Measurements from ENCODE around the gene LONRF2.

LONRF2 gene

GRCh38 chr2:100244881-100245605 is 77.3 kb downstream of the LONRF2 start:
- DNase-seq, result no peak
- Histone ChIP-seq H3K9me3 (ENCODE audit: control insufficient read depth, low read length) (no peaks in the 10 kb centered on the region), H3K23ac (ENCODE audit: low read length in 2 of 2) (no peak overlapping the region), H3K18ac (ENCODE audit: low read depth in 1 of 2, low read length in 2 of 2) (peak overlapping the region in 1 of 2 experiments; percentile 53), H2BK120ac (ENCODE audit: low read depth, low read length) (no peak overlapping the region), H3K79me1 (replicated peaks; ENCODE audit: low read length, poor library complexity, severe bottlenecking) (no peaks in the 10 kb centered on the region), H4K91ac (ENCODE audit: low read length) (no peak overlapping the region), H3K4ac (ENCODE audit: low read depth in 1 of 2, low read length in 2 of 2) (no peak overlapping the region), H3K9ac (ENCODE audit: low read length) (no peak overlapping the region), H3K14ac (ENCODE audit: low read length in 2 of 2) (no peak overlapping the region), H2AFZ (ENCODE audit: low read depth, low read length) (no peak overlapping the region), H3K36me3 (ENCODE audit: control insufficient read depth in 1 of 2, insufficient read depth in 2 of 2, low read depth in 1 of 2, low read length in 2 of 2) (no peaks in the 10 kb centered on the region), H3K4me1 (ENCODE audit: control insufficient read depth, insufficient read depth, low read depth, low read length) (peaks cover 16% of the 10 kb centered on the region), H3K27me3 (ENCODE audit: control insufficient read depth in 1 of 2, insufficient read depth in 1 of 2, low read length in 2 of 2) (peaks cover 0 to 68% of the 10 kb centered on the region in 2 experiments), H3K27ac (ENCODE audit: low read length, poor library complexity, severe bottlenecking) (no peak overlapping the region), H2BK5ac (ENCODE audit: low read depth, low read length, poor library complexity, severe bottlenecking) (no peak overlapping the region), H2BK12ac (ENCODE audit: low read length in 2 of 2) (no peak overlapping the region), H3K4me3 (ENCODE audit: insufficient read depth in 1 of 2, low read depth in 1 of 2, low read length in 2 of 2) (no peak overlapping the region), H4K8ac (ENCODE audit: low read length) (no peak overlapping the region), H2AK5ac (ENCODE audit: low read length, severe bottlenecking) (peak overlapping the region; percentile 13), H3K4me2 (ENCODE audit: low read length, poor library complexity, severe bottlenecking) (no peak overlapping the region), H2BK15ac (ENCODE audit: low read depth, poor library complexity, severe bottlenecking) (no peak overlapping the region)
- 91% methylated on average over 6 of the region's 6 CpGs for WGBS

GRCh38 chr2:100243631-100244030 is 78.7 kb downstream of the LONRF2 start:
- H3K36me3 ChIP-seq (ENCODE audit: control insufficient read depth in 1 of 2, insufficient read depth in 2 of 2, low read depth in 1 of 2, low read length in 2 of 2), result no peaks in the 10 kb centered on the region
- H2AK5ac ChIP-seq (ENCODE audit: low read length, severe bottlenecking), result no peak overlapping the region
- no peak overlapping the region for H3K4ac ChIP-seq (ENCODE audit: low read depth in 1 of 2, low read length in 2 of 2)
- no peak overlapping the region for H2BK12ac ChIP-seq (ENCODE audit: low read length in 2 of 2)
- no peak overlapping the region for H3K14ac ChIP-seq (ENCODE audit: low read length in 2 of 2)
- DNase-seq, result no peak
- no peak overlapping the region for H3K18ac ChIP-seq (ENCODE audit: low read depth in 1 of 2, low read length in 2 of 2)
- H3K4me2 ChIP-seq (ENCODE audit: low read length, poor library complexity, severe bottlenecking), result no peak overlapping the region
- no peaks in the 10 kb centered on the region for H3K9me3 ChIP-seq (ENCODE audit: control insufficient read depth, low read length)
- H3K4me1 ChIP-seq (ENCODE audit: control insufficient read depth, insufficient read depth, low read depth, low read length), result peaks cover 13% of the 10 kb centered on the region
- no peak overlapping the region for H4K91ac ChIP-seq (ENCODE audit: low read length)
- no peak overlapping the region for H3K27ac ChIP-seq (ENCODE audit: low read length, poor library complexity, severe bottlenecking)
- H3K9ac ChIP-seq (ENCODE audit: low read length), result no peak overlapping the region
- H3K23ac ChIP-seq (ENCODE audit: low read length in 2 of 2), result no peak overlapping the region
- no peak overlapping the region for H2BK120ac ChIP-seq (ENCODE audit: low read depth, low read length)
- H2BK5ac ChIP-seq (ENCODE audit: low read depth, low read length, poor library complexity, severe bottlenecking), result no peak overlapping the region
- H2BK15ac ChIP-seq (ENCODE audit: low read depth, poor library complexity, severe bottlenecking), result no peak overlapping the region
- H2AFZ ChIP-seq (ENCODE audit: low read depth, low read length), result no peak overlapping the region
- peaks cover 0 to 67% of the 10 kb centered on the region in 2 experiments for H3K27me3 ChIP-seq (ENCODE audit: control insufficient read depth in 1 of 2, insufficient read depth in 1 of 2, low read length in 2 of 2)
- 74% methylated on average over 6 of the region's 6 CpGs for WGBS
- no peak overlapping the region for H4K8ac ChIP-seq (ENCODE audit: low read length)
- no peaks in the 10 kb centered on the region for H3K79me1 ChIP-seq (replicated peaks; ENCODE audit: low read length, poor library complexity, severe bottlenecking)
- no peak overlapping the region for H3K4me3 ChIP-seq (ENCODE audit: insufficient read depth in 1 of 2, low read depth in 1 of 2, low read length in 2 of 2)

GRCh38 chr2:100242891-100243619 is 79.2 kb downstream of the LONRF2 start:
- H3K4me1 ChIP-seq (ENCODE audit: control insufficient read depth, insufficient read depth, low read depth, low read length), result peaks cover 13% of the 10 kb centered on the region
- no peak overlapping the region for H3K9ac ChIP-seq (ENCODE audit: low read length)
- no peak overlapping the region for H3K4ac ChIP-seq (ENCODE audit: low read depth in 1 of 2, low read length in 2 of 2)
- H3K79me1 ChIP-seq (replicated peaks; ENCODE audit: low read length, poor library complexity, severe bottlenecking), result no peaks in the 10 kb centered on the region
- peak overlapping the region in 1 of 2 experiments; percentile 59 for H2BK12ac ChIP-seq (ENCODE audit: low read length in 2 of 2)
- no peak overlapping the region for H2AFZ ChIP-seq (ENCODE audit: low read depth, low read length)
- no peak overlapping the region for H3K18ac ChIP-seq (ENCODE audit: low read depth in 1 of 2, low read length in 2 of 2)
- no peak overlapping the region for H4K91ac ChIP-seq (ENCODE audit: low read length)
- no peak overlapping the region for H3K4me2 ChIP-seq (ENCODE audit: low read length, poor library complexity, severe bottlenecking)
- no peak overlapping the region for H3K27ac ChIP-seq (ENCODE audit: low read length, poor library complexity, severe bottlenecking)
- H2BK5ac ChIP-seq (ENCODE audit: low read depth, low read length, poor library complexity, severe bottlenecking), result no peak overlapping the region
- H2BK15ac ChIP-seq (ENCODE audit: low read depth, poor library complexity, severe bottlenecking), result peak overlapping the region; percentile 31
- no peak overlapping the region for H4K8ac ChIP-seq (ENCODE audit: low read length)
- no peak overlapping the region for H3K14ac ChIP-seq (ENCODE audit: low read length in 2 of 2)
- H3K9me3 ChIP-seq (ENCODE audit: control insufficient read depth, low read length), result no peaks in the 10 kb centered on the region
- no peak overlapping the region for H3K4me3 ChIP-seq (ENCODE audit: insufficient read depth in 1 of 2, low read depth in 1 of 2, low read length in 2 of 2)
- WGBS, result 44% methylated on average over 6 of the region's 6 CpGs
- no peak overlapping the region for H2BK120ac ChIP-seq (ENCODE audit: low read depth, low read length)
- H3K27me3 ChIP-seq (ENCODE audit: control insufficient read depth in 1 of 2, insufficient read depth in 1 of 2, low read length in 2 of 2), result peaks cover 0 to 65% of the 10 kb centered on the region in 2 experiments
- peak; percentile 75 for DNase-seq
- no peaks in the 10 kb centered on the region for H3K36me3 ChIP-seq (ENCODE audit: control insufficient read depth in 1 of 2, insufficient read depth in 2 of 2, low read depth in 1 of 2, low read length in 2 of 2)
- no peak overlapping the region for H3K23ac ChIP-seq (ENCODE audit: low read length in 2 of 2)
- H2AK5ac ChIP-seq (ENCODE audit: low read length, severe bottlenecking), result peak overlapping the region; percentile 46

GRCh38 chr2:100242476-100242875 is 79.8 kb downstream of the LONRF2 start:
- H3K18ac ChIP-seq (ENCODE audit: low read depth in 1 of 2, low read length in 2 of 2), result no peak overlapping the region
- no peaks in the 10 kb centered on the region for H3K36me3 ChIP-seq (ENCODE audit: control insufficient read depth in 1 of 2, insufficient read depth in 2 of 2, low read depth in 1 of 2, low read length in 2 of 2)
- H4K91ac ChIP-seq (ENCODE audit: low read length), result peak overlapping the region; percentile 52
- H2BK12ac ChIP-seq (ENCODE audit: low read length in 2 of 2), result peak overlapping the region in 1 of 2 experiments; percentile 26
- WGBS, result 75% methylated on average over 11 of the region's 11 CpGs
- no peak overlapping the region for H2BK15ac ChIP-seq (ENCODE audit: low read depth, poor library complexity, severe bottlenecking)
- H4K8ac ChIP-seq (ENCODE audit: low read length), result no peak overlapping the region
- H2BK120ac ChIP-seq (ENCODE audit: low read depth, low read length), result no peak overlapping the region
- H3K14ac ChIP-seq (ENCODE audit: low read length in 2 of 2), result no peak overlapping the region
- H3K79me1 ChIP-seq (replicated peaks; ENCODE audit: low read length, poor library complexity, severe bottlenecking), result no peaks in the 10 kb centered on the region
- H2AK5ac ChIP-seq (ENCODE audit: low read length, severe bottlenecking), result no peak overlapping the region
- H3K4ac ChIP-seq (ENCODE audit: low read depth in 1 of 2, low read length in 2 of 2), result no peak overlapping the region
- H2AFZ ChIP-seq (ENCODE audit: low read depth, low read length), result no peak overlapping the region
- no peak overlapping the region for H3K4me2 ChIP-seq (ENCODE audit: low read length, poor library complexity, severe bottlenecking)
- no peaks in the 10 kb centered on the region for H3K9me3 ChIP-seq (ENCODE audit: control insufficient read depth, low read length)
- no peak overlapping the region for H2BK5ac ChIP-seq (ENCODE audit: low read depth, low read length, poor library complexity, severe bottlenecking)
- H3K27me3 ChIP-seq (ENCODE audit: control insufficient read depth in 1 of 2, insufficient read depth in 1 of 2, low read length in 2 of 2), result peaks cover 0 to 60% of the 10 kb centered on the region in 2 experiments
- no peak overlapping the region for H3K23ac ChIP-seq (ENCODE audit: low read length in 2 of 2)
- no peak overlapping the region for H3K4me3 ChIP-seq (ENCODE audit: insufficient read depth in 1 of 2, low read depth in 1 of 2, low read length in 2 of 2)
- peaks cover 16% of the 10 kb centered on the region for H3K4me1 ChIP-seq (ENCODE audit: control insufficient read depth, insufficient read depth, low read depth, low read length)
- H3K27ac ChIP-seq (ENCODE audit: low read length, poor library complexity, severe bottlenecking), result no peak overlapping the region
- H3K9ac ChIP-seq (ENCODE audit: low read length), result no peak overlapping the region
- peak; percentile 60 for DNase-seq

Data from mesenchymal stem cell (in vitro differentiated cells and primary cell).